GM21576 (cell line): ENCODE results near the gene MAD1L1.
A peak's percentile ranks its signal among the peaks of the same experiment; 100 is the strongest.
"Not testable (repeated sequence)": the region's sequence is repeated elsewhere in the genome, so short reads cannot be mapped to it uniquely, and the experiment has no call there.

Experiments used
- ATAC-seq: cut with Tn5 transposase; IDR thresholded peaks from one replicate; pipeline ENCODE4 v1.9.1; 2021; ENCODE audit warnings: mild to moderate bottlenecking, moderate library complexity; ENCODE audit not compliant: unreplicated experiment

The MAD1L1 gene

DNA sequence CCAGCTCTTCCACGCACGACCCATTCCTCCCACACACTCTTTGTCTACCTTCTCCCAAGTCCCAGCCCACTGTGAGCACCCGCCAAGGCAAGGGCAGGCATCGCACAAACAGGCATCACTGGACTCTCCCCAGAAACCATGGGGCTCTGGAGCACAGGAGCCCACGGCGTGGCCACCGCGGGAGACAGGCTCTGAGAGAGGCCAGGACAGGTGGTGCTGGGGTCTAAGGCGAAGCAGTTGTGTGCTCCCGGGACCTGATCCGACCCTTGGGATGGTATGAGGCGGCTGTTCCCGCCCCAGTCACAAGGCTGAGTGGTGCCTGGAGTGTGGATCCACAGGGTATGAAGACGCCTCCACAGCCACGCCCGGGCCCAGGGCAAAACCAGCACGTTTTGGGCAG is 156.9 kb downstream of the MAD1L1 start:
- no peak for ATAC-seq

DNA sequence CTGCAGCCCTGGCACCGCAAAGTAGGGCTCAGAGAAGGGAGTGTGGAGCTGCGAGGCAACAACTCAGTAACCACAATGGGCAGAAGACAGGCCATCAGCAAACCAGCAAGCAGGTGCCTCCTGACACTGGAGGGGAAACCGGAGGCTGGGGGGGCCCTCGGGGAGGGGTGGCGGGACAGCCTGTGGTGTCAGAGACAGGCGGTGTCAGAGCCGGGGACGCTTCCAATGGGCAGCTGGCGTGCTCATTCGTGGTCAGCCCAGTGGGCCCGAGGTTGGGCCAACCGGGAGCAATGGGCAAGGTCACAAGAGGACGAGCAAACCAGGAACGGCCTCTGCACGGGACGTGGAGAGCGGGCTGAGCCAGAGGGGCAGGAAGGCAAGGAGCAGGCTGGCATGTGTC is 158.1 kb downstream of the MAD1L1 start:
- ATAC-seq: no peak

DNA sequence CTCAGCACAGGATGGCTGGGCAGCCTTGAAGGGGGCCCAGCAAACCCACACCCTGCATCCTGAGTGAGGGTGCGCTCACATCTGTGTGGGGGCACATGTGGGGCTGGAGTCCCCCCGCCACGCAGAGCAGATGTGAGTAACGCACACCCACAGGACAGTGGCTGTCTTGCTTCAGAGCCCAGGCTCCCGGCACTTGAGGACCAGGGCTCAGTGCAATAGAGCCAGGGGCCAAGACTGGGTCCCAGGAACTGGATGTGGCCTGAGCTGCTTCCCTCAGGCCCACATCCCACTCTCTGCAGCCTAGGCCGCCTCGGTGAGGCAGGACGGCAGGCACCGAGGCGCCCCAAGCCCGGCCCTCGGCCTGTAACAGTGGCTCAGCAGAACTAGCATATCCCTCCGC is 159.9 kb downstream of the MAD1L1 start:
- no peak for ATAC-seq

GRCh38 chr7:2072042-2072441 is 160.7 kb downstream of the MAD1L1 start:
- peak; percentile 87 for ATAC-seq

- ATAC-seq: no peak
These were observed 161.5 kb downstream of the MAD1L1 start for GRCh38 chr7:2071133-2071832.

DNA sequence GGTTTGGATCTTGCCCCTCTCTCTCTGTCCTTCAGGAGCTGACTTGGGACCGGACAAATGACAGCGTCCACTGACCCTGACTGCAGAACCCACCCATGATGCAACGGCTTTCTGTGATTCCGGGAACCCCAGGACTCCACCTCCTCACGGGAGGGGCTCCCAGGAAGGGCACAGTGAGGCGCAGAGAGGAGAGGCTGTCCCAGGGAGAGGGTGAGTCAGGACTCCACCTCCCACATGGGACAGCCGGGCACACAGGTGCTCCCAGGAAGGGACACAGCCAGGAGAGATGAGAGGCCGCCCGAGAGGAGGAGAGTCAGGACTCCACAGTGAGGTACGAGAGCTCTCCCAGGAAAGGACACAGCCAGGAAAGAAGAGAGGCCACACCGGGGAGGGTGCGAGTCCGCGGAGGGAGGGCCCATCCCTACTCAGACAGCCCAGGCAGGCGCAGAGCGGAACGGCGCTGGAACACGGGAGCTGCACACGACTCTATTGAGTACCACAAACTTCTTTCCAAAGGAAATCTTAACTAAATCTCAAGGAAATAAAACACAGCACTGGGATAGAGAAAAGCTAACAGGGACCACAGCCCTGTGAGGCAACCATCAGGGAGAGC is 162.5 kb downstream of the MAD1L1 start:
- no peak for ATAC-seq

- ATAC-seq: no peak
These were observed 163.3 kb downstream of the MAD1L1 start for GRCh38 chr7:2069472-2069860.

GRCh38 chr7:2068693-2069471 is 163.9 kb downstream of the MAD1L1 start:
- no peak for ATAC-seq

DNA sequence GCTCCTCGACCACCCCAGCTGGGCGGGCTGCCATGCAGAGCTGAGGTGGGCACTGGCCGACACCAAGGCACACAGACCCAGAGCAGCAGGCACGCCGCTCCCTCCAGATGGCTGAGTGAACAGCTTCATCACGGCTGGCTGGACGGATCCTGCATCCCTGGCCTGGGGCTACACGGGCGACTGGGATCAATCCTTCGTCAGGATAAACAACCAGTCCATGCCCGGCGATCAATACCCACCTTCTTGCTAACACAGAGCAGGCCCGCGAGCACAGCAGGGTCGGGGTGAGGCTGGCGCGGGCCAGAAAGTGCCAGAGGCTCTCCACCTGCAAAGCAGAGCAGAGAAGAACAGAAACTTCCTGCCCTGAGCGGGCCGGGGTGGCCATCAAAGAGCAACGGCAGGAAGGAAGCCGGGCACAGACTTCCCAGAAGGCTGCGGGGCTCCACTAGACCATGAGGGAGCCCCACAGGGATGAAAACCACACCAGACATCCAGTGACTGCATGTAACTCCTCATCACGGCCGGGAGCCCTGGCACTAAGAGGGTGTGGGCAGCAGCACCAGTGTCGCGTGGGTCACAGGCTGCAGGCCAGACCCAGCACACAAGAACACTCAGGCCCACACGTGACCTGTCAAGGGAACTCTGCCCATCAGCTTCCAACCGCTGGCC is 166.4 kb downstream of the MAD1L1 start:
- no peak for ATAC-seq

GRCh38 chr7:2065528-2065927 is 167.2 kb downstream of the MAD1L1 start:
- no peak for ATAC-seq

DNA sequence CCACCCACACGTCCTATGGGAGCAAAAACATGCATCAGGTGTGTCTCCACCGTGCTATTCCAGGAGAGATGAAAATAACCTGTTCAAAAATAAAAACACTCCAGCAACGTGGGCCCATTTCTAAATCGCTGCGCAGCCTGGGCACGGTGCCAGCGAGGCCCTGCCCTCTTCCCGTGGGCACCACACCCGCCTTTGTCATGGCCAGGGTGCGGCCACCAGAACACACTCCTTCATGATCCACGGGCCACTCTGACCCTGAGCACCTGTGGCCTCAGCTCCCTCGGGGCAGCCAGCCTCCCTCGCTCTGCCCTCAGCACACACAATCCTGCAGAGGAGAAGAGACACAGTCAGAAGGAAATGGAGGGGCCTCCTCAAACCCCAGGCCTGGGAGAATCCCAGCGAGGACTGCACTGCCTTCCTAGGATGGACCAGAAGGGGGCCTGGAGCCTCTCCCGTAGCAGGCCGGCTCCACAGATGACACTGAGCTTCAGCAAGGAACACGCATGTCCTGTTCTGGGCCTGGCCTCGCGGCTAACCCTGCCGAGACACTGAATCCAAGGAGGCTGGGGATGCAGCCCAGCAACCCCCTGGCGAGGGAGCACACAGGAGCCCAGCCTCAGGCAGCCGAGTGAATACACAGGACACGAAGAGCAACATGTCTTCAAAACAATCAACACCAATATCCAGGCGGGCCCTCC is 169.0 kb downstream of the MAD1L1 start:
- ATAC-seq: no peak

GRCh38 chr7:2062648-2063047 is 170.1 kb downstream of the MAD1L1 start:
- ATAC-seq: no peak

DNA sequence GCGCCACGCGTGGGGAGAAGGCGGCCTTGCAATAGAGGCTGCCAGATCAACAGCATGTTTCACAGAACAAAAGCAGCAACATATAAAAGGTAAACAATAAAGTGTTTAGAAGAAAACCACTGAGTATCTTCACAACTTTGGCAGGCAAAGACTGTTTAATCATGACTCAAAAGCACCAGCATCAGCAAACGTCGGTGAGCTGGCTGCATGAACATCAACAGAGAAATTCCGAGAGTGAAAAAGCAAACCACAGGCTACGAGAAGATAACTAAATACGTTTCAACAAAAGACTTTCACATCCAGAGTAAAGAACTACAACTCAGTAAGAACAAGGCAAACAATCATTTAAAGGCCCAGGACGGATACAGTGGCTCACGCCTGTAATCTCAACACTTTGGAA is 172.0 kb downstream of the MAD1L1 start:
- no peak for ATAC-seq

- ATAC-seq: no peak
These were observed 172.6 kb downstream of the MAD1L1 start for GRCh38 chr7:2059964-2060700.

DNA sequence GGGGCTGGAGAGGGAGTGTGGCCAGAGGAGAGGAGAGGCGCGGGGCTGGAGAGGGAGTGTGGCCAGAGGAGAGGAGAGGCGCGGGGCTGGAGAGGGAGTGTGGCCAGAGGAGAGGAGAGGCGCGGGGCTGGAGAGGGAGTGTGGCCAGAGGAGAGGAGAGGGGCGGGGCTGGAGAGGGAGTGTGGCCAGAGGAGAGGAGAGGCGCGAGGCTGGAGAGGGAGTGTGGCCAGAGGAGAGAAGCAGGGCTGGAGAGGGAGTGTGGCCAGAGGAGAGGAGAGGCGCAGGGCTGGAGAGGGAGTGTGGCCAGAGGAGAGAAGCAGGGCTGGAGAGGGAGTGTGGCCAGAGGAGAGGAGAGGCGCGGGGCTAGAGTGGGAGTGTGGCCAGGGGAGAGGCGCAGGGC is 174.5 kb downstream of the MAD1L1 start:
- not testable (repeated sequence) for ATAC-seq

DNA sequence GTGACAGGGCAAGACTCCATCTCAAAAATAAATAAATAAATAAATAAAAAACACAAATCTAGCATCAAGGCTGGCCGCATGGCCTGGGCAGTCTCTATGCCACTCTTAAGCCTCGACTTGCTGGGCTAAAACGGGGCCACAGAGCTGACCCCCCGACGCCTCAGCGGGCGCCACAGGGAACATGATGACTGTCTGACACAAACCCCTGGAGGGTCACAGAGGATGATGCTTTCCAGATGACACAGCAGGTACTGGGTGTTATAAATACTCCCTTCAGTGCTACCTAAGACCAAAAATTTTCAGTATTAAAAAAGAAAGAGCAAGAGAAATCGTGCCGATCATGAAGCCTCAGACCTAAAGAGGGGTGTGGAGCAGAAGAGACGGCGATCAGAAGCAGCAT is 176.8 kb downstream of the MAD1L1 start:
- ATAC-seq: no peak

DNA sequence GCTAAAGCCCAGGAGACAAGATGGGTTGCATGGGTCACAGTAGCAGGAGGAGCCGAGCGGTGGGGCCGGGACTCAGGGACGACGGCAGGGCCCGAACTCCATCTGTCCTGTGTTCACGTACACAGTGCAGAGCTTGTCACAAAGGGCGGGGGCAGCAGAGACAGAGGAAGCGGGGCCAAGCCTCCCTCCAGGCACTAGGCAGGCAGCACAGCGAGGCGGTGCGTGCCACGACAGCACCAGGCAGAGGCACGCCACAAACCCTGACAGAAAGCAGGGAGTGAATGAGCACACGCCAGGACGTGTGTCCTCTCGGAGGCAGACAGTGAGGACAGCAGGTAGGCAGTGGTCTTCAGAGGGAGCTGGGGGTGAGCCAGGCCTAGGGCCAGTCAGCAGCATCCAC is 177.8 kb downstream of the MAD1L1 start:
- ATAC-seq: no peak

DNA sequence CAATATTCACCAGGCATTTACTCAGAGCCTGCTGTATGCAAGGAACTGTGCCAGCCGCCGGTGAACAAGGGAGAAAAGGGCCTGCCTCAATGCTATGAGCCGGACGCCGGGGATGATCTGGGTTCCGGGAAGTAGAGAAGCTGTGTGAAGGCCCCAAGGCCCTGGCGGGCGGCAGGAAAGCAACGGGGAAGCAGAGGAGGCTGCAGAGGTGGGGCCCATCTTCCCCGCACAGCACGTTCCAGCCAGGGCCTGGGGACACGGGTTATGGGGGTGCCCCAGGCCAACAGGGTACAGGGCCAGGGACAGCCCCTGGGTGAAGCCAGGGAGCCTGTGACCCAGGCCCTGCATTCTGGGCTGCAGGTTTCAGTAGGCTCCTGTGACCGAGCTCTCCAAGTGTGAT is 179.3 kb downstream of the MAD1L1 start:
- ATAC-seq: no peak

GRCh38 chr7:2052657-2053048 is 180.1 kb downstream of the MAD1L1 start:
- no peak for ATAC-seq
